GM18868 (cell line): ENCODE data around the gene FGD5.

Source experiments
- ATAC-seq: cut with Tn5 transposase; IDR thresholded peaks from one replicate; pipeline ENCODE4 v1.9.1; 2021; ENCODE audit warnings: mild to moderate bottlenecking, moderate library complexity; ENCODE audit not compliant: unreplicated experiment

FGD5 gene

GRCh38 chr3:14823910-14824629 lies 5.3 kb downstream of the FGD5 start:
- ATAC-seq, result no peak

GRCh38 chr3:14824646-14825045 lies 5.9 kb downstream of the FGD5 start:
- no peak for ATAC-seq

- ATAC-seq, result no peak
Measured at GRCh38 chr3:14826069-14826468, 7.3 kb downstream of the FGD5 start.

GRCh38 chr3:14827776-14828175 lies 9.0 kb downstream of the FGD5 start:
- no peak for ATAC-seq

- ATAC-seq, result no peak
Measured at GRCh38 chr3:14829811-14830210, 11.0 kb downstream of the FGD5 start.

GRCh38 chr3:14831916-14832450 lies 13.2 kb downstream of the FGD5 start:
- ATAC-seq, result no peak

- ATAC-seq, result no peak
Measured at GRCh38 chr3:14832975-14833722, 14.4 kb downstream of the FGD5 start.

GRCh38 chr3:14834121-14834520 lies 15.4 kb downstream of the FGD5 start:
- ATAC-seq, result no peak

GRCh38 chr3:14834807-14835466 lies 16.2 kb downstream of the FGD5 start:
- ATAC-seq, result no peak

- ATAC-seq, result no peak
Measured at GRCh38 chr3:14836049-14836468, 17.3 kb downstream of the FGD5 start.

- no peak for ATAC-seq
Measured at GRCh38 chr3:14837186-14837877, 18.6 kb downstream of the FGD5 start.

GRCh38 chr3:14837878-14838258 lies 19.1 kb downstream of the FGD5 start:
- no peak for ATAC-seq

- ATAC-seq, result no peak
Measured at GRCh38 chr3:14839236-14839635, 20.5 kb downstream of the FGD5 start.

- no peak for ATAC-seq
Measured at GRCh38 chr3:14841836-14842235, 23.1 kb downstream of the FGD5 start.

GRCh38 chr3:14842277-14842676 lies 23.5 kb downstream of the FGD5 start:
- ATAC-seq, result no peak

GRCh38 chr3:14843321-14843720 lies 24.6 kb downstream of the FGD5 start:
- no peak for ATAC-seq

GRCh38 chr3:14844386-14845170 lies 25.8 kb downstream of the FGD5 start:
- no peak for ATAC-seq

GRCh38 chr3:14845180-14845579 lies 26.4 kb downstream of the FGD5 start:
- no peak for ATAC-seq

- ATAC-seq, result no peak
Measured at GRCh38 chr3:14845826-14846225, 27.1 kb downstream of the FGD5 start.

GRCh38 chr3:14846226-14846880 lies 27.6 kb downstream of the FGD5 start:
- no peak for ATAC-seq
